ENCODE results near the gene DAGLB.
"Not testable (repeated sequence)": the region's sequence is repeated elsewhere in the genome, so short reads cannot be mapped to it uniquely, and the experiment has no call there.

DAGLB gene

GRCh38 chr7:6378556-6378955 is 69.2 kb downstream of the DAGLB start:
- DNase-seq (ENCODE audit: low spot score); FAIRE-seq: not testable (repeated sequence)

GRCh38 chr7:6376820-6377219 is 70.9 kb downstream of the DAGLB start:
- DNase-seq (ENCODE audit: low spot score) (no peak), FAIRE-seq (no peak)

GRCh38 chr7:6375348-6376101 is 72.2 kb downstream of the DAGLB start:
- DNase-seq (ENCODE audit: low spot score) (no peak), FAIRE-seq (no peak)

GRCh38 chr7:6367701-6368211 is 80.0 kb downstream of the DAGLB start:
- DNase-seq (ENCODE audit: low spot score) (no peak), FAIRE-seq (no peak)

- FAIRE-seq = no peak
- no peak for DNase-seq (ENCODE audit: low spot score)
Observed at GRCh38 chr7:6365451-6365850, 82.3 kb downstream of the DAGLB start.

GRCh38 chr7:6360841-6361240 is 86.9 kb downstream of the DAGLB start:
- FAIRE-seq (no peak), DNase-seq (ENCODE audit: low spot score) (no peak)

GRCh38 chr7:6359734-6360133 is 88.0 kb downstream of the DAGLB start:
- DNase-seq (ENCODE audit: low spot score) (no peak), FAIRE-seq (no peak)

Data from RCC 7860 (cell line).